ENCODE results near the gene SPATA31E1.
"Not testable (repeated sequence)": the region's sequence is repeated elsewhere in the genome, so short reads cannot be mapped to it uniquely, and the experiment has no call there.

SPATA31E1 gene

DNA sequence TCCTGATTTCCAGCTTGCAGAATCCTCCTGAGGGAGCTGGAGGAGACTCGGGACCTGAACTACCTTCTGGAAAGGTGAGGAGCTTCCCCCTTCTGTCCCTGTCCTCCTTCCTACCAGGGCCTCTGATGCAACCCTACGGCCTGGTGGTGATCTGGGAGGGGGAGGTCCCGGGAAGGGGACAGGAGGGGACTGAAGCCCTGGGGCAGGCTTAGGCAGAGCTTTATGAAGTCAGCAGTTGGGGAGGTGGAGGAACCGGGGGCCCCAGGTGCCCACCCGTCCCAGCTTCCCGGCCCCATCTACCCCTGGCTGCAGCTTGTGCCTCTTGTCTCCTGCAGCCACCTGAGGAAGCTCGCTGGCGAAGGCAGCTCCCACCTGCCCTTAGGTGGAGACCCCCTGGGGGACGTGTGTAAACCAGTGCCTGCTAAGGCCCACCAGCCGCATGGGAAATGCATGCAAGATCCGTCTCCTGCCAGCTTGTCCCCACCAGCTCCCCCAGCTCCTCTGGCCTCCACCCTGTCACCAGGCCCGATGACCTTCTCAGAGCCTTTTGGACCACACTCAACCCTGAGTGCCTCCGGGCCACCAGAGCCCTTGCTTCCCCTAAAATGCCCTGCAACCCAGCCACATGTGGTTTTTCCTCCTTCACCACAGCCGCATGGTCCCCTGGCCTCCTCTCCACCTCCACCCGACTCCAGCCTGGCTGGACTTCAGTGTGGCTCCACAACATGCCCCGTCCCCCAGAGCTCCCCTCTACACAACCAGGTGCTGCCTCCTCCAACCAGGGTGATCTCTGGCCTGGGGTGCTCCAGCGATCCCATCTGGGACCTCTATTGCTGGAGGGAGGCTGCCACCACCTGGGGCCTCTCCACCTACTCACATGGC lies 2.1 kb downstream of the SPATA31E1 start:
- in situ Hi-C loops (cut with HindIII; ENCODE audit: low sequenced_read_pairs), result no loop called here

DNA sequence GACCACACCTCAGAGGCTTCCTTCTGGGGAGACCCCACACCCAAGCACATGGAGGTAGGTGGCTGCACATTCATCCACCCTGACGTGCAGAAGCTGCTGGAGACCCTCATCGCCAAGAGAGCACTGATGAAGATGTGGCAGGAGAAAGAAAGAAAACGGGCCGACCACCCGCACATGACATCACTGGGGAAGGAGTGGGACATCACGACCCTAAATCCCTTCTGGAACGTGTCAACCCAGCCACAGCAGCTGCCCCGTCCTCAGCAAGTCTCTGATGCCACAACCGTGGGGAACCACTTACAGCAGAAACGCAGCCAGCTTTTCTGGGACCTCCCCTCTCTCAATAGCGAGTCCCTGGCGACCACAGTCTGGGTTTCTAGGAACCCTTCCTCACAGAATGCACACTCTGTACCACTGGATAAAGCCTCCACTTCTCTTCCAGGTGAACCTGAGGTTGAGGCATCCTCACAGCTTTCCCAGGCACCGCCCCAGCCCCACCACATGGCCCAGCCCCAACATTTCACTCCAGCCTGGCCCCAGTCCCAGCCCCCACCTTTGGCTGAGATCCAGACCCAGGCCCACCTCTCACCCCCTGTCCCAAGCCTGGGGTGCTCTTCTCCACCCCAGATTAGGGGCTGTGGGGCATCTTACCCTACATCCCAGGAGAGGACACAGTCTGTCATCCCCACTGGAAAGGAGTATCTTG lies 3.0 kb downstream of the SPATA31E1 start:
- in situ Hi-C loops (cut with HindIII; ENCODE audit: low sequenced_read_pairs), result no loop called here

- in situ Hi-C loops (cut with HindIII; ENCODE audit: low sequenced_read_pairs), result no loop called here
Observed at GRCh38 chr9:87886210-87886932, 3.7 kb downstream of the SPATA31E1 start.

DNA sequence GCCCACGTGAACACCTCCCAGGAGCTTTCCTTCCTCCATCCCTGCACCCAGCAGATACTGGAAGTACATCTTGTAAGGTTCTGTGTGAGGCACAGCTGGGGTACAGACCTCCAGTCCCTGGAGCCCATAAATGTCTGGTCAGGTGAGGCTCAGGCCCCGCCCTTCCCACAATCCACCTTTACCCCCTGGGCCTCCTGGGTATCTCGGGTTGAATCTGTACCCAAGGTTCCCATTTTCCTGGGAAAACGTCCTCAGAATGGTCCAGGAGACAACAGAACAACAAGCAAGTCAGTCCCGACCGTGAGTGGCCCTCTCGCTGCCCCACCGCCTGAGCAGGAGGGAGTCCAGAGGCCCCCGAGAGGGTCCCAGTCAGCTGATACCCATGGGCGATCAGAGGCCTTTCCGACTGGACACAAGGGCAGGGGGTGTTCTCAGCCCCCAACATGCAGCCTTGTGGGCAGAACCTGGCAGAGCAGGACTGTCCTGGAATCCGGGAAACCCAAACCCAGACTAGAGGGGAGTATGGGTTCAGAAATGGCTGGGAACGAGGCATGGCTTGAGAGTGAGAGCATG lies 4.3 kb downstream of the SPATA31E1 start:
- in situ Hi-C loops (cut with HindIII; ENCODE audit: low sequenced_read_pairs), result no loop called here

DNA sequence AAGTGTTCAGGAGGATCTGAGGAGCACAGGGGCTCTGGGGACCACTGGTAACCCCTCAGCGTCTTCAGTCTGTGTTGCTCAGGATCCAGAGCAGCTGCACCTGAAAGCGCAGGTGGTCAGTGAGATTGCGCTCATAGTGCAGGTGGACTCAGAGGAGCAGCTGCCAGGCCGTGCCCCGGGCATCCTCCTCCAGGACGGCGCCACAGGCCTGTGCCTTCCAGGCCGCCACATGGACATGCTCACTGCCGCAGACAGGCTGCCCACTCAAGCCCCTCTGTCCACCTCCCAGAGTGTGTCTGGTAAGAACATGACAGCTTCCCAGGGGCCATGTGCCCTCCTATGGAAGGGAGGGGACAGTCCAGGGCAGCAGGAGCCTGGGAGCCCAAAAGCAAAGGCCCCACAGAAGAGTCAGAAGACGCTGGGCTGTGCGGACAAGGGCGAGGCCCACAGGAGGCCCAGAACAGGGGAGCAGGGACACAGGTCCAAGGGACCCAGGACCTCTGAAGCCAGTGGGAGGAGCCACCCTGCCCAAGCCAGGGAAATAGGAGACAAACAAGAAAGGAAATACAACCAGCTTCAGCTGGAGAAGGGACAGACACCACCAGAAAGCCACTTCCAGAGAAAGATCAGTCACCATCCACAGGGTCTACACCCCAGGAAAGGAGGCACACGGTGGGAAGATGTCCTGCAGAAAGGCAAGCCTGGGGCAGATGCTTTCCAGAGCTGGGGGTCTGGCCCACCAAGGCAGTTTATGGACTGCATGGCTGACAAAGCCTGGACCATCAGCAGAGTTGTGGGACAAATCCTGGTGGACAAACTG lies 5.2 kb downstream of the SPATA31E1 start:
- in situ Hi-C loops (cut with HindIII; ENCODE audit: low sequenced_read_pairs), result no loop called here

- in situ Hi-C loops (cut with HindIII; ENCODE audit: low sequenced_read_pairs), result no loop called here
Observed at GRCh38 chr9:87888501-87888900, 5.8 kb downstream of the SPATA31E1 start.

DNA sequence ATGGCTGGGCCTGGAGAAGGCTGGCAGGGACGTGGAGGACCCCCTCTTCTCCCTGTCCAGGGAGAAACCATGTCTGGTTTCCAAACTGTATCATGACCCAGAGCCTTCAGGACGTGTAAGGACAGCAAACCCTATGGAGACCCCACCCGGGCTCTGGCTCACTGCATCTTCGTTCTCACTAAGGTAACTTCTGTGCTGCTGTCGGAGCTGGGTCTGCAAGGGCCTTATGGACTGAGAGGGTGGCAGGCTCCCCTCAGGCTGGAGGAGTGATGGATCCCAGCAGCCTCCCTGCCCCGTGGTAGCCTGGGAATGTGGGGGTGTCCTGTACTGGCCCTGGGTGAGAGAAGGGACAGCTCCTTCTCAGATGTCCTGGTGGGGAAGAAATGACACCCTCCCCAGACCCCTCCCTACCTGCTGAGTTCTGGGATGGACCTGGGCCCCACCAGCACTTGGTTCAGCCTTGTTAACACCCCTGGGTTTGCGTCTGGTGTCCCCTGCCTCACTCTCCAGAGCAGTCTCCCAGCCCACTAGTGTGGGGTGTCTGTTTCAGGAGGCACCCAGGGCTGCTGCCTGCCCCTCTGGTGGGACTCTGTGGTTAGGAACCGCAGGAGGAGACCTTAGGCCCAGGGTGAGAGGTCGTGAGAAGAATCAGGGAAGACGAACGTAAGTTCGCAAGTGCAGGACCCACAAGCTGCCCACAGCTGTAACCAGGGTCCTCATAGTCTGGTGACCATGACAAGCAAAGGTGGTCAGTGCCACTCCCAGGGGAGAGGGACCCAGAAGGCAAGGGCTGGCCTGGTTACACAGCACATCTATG lies 6.6 kb downstream of the SPATA31E1 start:
- in situ Hi-C loops (cut with HindIII; ENCODE audit: low sequenced_read_pairs), result no loop called here

DNA sequence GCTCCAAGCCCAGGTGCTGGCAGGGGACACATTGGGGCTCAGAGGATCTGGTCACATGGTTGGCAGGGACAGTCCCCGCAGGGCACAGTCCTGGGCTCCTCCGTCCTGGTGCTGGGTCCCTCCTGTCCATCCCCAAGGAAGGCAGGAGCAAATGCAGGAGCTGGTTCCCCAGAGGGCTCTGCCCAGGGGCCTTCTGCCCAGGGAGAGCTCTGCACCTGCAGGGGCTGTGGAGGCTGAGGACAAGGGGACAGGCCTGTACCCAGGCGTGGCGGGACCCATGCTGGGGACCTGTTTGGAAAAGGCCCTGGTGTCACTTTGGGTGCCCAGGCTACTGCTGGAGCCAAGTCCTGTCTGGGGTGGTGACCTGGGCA lies 7.2 kb downstream of the SPATA31E1 start:
- in situ Hi-C loops (cut with HindIII; ENCODE audit: low sequenced_read_pairs), result no loop called here

DNA sequence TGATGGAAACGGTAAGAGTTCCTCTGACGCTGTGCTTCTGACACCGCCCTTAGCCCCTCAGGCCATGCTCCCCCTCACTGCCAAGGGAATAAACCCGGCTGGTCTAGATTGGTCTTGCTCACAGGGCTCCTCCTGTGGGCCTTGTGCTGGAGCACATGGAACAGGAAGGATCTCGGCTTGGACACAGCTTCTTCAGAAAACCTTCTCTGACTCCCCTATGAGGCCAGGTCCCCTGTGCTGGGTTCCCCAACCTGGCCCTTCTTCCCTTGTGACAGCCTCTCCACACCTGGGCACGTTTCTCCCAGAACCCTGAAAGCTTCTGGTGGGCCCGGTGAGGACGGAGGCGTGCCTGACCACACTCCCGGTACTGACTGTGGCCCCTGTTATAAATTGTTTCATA lies 8.2 kb downstream of the SPATA31E1 start:
- in situ Hi-C loops (cut with HindIII; ENCODE audit: low sequenced_read_pairs), result no loop called here

GRCh38 chr9:87891754-87892153 lies 9.1 kb downstream of the SPATA31E1 start:
- in situ Hi-C loops (cut with HindIII; ENCODE audit: low sequenced_read_pairs), result no loop called here

DNA sequence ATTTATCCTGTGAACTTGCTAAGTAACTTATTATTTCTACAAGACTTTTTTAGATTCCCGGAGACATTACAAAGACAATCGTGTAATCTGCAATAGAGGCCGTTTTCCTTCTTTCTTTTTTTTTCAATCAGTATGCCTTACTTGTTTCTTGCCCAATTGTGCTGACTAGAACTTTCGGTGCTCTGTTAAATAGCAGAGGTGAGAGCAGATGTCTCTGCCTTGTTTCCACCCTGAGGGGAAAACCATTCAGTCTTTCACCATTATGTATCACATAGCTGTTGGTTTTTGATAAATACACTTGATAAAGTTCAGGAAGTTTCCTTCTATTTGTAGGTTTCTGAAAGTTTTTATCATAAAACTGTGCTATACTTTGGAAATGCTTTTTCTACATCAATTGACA lies 10.3 kb downstream of the SPATA31E1 start:
- in situ Hi-C loops (cut with HindIII; ENCODE audit: low sequenced_read_pairs), result no loop called here

DNA sequence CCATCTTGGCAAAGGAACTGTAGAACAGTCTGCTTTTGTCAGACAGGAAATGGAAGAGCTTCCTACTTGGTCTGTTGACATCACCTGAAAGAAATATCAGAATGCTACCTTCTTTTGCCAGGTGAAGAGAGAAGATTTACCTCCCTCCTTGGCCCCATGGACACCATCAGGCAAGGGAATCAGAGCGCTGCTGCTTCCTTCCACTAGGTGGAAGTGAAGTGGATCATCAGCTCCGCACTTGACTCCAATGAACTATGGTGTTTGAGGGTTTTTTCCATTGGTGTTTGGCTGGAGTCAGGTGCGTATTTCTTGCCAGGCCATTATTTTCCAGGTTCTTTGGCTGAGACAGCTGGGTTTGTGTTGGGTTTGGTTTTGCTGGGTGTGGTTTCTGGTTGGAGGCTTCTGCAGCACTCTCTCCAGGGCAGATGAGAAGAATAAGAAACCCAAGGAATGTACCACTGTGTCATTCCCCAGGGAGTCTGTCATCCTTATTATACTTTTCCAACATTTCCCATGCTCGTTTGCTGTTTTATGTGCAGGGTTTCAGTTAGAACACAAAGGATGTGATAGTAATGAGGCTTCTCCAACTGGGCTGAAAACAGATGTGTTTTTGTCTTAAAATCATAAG lies 12.4 kb downstream of the SPATA31E1 start:
- in situ Hi-C loops (cut with HindIII; ENCODE audit: low sequenced_read_pairs), result no loop called here

DNA sequence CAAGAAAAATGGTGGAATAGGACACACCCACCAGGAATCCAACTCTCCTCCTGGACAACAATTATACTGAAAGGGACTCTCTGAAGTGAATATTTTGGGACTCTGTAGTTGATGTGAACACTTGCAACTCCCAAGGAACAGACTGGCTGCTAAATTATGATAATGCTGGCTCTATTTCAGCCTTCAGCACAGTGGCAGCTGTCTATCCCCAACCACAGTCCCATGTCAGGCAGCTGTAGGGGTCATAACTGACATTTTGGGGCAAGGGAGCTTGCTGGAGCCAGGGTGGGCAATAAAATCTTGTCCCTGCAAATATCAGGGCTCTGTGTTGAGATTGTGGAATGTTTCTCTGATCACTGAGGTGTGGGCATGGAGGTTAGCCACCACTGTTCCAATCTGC lies 14.2 kb downstream of the SPATA31E1 start:
- in situ Hi-C loops (cut with HindIII; ENCODE audit: low sequenced_read_pairs), result no loop called here

DNA sequence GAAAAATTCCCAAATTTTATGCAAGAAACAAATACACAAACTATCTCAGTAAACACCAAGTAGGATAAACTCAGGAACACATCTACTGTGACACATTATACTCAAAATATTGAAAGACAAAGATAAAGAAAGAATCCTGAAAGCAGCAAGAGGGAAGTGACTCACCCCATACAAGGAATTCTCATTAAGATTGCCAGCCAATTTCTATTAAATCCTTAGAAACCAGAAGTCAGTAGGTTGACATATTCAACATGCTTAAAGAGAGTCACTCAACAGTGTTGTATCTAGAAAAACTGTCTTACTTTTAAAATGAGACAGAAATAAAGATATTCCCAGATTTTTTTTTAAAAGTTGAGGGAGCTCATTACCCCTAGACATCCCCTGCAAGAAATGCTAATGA lies 15.5 kb downstream of the SPATA31E1 start:
- in situ Hi-C loops (cut with HindIII; ENCODE audit: low sequenced_read_pairs), result no loop called here

DNA sequence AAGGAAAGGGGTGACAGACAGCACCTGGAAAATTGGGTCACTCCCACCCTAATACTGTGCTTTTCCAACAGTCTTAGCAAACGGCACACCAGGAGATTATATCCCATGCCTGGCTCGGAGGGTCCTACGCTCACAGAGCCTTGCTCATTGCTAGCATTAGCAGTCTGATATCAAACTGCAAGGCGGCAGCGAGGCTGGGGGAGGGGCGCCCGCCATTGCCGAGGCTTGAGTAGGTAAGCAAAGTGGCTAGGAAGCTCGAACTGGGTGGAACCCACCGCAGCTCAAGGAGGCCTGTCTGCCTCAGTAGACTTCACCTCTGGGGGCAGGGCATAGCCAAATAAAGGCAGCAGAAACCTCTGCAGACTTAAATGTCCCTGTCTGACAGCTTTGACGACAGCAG lies 19.7 kb downstream of the SPATA31E1 start:
- in situ Hi-C loops (cut with HindIII; ENCODE audit: low sequenced_read_pairs), result not testable (repeated sequence)

GRCh38 chr9:87909310-87910041 lies 26.8 kb downstream of the SPATA31E1 start:
- in situ Hi-C loops (cut with HindIII; ENCODE audit: low sequenced_read_pairs), result no loop called here

- in situ Hi-C loops (cut with HindIII; ENCODE audit: low sequenced_read_pairs), result no loop called here
Observed at GRCh38 chr9:87910821-87911220, 28.1 kb downstream of the SPATA31E1 start.

DNA sequence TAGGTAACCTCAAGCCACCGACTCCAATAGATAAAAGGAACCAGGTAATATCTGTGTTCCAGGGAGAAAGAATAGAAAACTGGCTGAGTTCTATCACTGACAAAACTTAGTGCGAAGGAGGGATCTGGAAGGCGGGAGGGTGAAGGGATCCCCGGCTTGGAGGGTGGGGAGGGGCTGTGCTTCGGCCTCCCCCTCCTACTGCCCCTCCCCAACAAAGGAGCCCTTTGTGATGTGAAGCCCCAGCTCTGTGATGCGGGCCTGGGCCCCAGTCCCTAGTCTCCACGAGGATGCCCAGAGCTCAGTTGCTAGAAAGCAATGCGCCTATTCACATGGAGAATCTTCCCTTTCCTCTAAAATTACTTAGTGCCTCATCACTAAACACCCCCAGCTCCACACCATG lies 35.0 kb downstream of the SPATA31E1 start, which contains the start of gene SPATA31C1:
SPATA31C1 (plus strand) TSS at position 301 of the 400 bp plus-strand sequence.
- in situ Hi-C loops (cut with HindIII; ENCODE audit: low sequenced_read_pairs), result not testable (repeated sequence)

Measured in DLD1 (cell line).